Measurements from ENCODE around the gene CENPC.
"Not testable (repeated sequence)": the region's sequence is repeated elsewhere in the genome, so short reads cannot be mapped to it uniquely, and the experiment has no call there.

CENPC gene, protein sequence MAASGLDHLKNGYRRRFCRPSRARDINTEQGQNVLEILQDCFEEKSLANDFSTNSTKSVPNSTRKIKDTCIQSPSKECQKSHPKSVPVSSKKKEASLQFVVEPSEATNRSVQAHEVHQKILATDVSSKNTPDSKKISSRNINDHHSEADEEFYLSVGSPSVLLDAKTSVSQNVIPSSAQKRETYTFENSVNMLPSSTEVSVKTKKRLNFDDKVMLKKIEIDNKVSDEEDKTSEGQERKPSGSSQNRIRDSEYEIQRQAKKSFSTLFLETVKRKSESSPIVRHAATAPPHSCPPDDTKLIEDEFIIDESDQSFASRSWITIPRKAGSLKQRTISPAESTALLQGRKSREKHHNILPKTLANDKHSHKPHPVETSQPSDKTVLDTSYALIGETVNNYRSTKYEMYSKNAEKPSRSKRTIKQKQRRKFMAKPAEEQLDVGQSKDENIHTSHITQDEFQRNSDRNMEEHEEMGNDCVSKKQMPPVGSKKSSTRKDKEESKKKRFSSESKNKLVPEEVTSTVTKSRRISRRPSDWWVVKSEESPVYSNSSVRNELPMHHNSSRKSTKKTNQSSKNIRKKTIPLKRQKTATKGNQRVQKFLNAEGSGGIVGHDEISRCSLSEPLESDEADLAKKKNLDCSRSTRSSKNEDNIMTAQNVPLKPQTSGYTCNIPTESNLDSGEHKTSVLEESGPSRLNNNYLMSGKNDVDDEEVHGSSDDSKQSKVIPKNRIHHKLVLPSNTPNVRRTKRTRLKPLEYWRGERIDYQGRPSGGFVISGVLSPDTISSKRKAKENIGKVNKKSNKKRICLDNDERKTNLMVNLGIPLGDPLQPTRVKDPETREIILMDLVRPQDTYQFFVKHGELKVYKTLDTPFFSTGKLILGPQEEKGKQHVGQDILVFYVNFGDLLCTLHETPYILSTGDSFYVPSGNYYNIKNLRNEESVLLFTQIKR

DNA sequence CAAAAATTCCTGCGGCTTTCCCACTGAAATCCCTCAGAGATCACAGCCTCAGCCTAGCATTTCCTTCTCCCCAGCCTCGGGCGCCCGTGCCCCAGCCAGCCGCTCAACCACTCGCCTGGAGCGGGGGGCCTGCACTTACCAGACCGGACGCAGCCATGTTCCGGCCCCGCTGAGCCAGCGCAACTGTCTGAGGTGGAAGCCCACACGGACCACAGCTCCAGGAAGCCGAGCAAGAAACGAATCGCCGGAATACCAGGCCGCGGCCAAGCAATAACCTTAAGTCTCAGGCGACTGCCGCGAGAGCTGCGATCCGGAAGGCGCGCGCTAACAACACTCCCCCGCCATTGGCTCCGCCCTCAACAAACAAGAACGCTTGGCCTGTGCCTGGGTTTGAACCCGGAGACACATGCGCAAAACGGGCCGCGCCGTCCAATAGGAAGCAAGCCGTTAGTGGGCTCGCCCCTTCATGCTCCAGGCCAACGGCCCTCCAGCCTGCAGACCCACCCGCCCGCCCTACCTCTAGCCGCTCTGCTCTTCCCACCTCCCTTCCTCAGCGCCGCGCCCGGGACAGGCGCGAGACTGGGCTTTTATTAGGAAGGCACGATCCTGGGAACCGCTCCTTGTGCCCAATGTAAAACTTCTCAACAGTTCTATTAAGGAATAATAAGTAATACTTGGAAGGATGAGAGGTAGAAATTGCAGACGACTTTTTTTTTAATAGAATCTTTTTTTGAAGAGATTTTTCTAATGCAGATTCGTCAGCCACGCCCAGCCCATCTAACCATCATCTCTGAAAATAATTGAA is at the start of gene CENPC:
Gene CENPC, minus strand, starts transcription at position 305 of the 805 bp plus-strand sequence. Its CDS starts 148 bp downstream, at position 157.
- peak; percentile 97 for DNase-seq

DNA sequence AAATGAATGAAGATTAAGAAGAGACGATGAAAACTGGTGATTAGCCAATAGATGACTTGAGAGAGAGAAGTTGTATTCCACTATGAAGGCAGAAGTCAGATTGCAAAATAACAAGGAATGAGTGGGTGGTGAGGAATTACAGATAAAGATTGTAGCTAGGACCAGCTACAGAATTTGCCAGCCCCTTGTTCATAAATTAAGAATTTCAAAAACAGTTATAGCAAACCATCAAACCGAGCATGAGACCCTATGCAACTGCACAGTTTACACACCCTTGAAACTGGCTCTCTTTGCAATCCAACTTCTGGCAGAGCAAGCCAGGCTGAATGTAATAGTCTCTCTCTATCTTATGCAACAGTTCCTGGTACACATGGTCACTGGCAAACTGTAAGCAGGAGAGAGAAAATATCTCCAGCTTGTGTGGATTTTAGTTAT is 48.5 kb upstream of the CENPC start:
- DNase-seq = no peak

DNA sequence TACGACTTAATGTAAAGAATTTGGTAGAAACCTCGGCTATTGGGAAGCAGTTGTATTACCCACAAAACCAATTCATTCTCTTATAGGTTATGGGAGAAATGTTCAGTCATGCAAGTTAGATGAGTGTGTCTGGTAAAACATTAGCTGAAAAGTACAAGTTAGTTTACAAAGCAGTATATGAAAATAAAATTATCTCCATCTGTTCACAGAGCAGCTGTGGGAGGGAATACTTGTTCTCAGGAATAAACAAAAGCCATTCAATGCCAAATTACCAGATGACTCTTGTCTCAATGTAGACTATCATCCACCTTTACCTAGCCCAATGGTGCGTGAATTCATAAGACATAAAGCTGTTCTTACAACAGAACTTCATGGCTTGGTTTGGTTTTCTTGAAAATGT is 41.9 kb upstream of the CENPC start:
- no peak for DNase-seq

DNA sequence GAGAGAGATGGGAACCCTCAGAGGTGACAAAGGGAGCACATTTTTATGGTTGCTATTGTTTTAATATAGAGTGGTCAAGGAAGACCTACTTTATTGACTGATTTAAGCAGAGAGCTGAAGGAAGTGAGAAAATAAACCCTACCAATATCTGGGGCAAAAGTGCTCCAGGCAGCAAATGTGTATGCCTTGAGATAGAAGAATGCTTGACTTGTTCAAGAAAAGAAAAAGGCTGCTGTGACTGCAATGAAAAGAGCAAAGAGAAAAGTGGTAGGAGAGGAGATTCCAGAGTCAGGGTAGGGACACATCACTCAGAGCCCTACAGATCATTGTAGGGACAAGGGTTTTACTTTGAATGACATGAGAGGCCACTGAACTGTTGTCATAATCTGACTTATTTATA is 39.2 kb upstream of the CENPC start:
- no peak for DNase-seq

DNA sequence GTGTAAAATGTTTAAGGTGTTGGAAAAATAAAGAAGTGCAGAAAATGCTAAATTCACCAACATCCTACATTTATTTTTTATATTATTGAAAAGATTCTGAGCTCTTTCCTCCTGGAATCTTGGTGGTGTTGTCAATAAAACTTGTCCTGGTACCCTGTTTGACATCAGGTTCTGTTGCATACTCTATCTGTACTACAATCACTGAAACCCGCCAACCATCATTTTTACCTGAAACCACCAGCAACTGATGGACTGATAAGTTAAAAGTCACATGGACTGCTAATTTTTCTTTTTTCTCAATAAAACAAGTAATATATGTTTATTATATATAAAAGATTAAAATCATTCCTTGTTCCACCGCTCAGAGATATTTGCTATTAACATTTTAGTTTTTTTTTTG is 36.6 kb upstream of the CENPC start:
- DNase-seq = no peak

DNA sequence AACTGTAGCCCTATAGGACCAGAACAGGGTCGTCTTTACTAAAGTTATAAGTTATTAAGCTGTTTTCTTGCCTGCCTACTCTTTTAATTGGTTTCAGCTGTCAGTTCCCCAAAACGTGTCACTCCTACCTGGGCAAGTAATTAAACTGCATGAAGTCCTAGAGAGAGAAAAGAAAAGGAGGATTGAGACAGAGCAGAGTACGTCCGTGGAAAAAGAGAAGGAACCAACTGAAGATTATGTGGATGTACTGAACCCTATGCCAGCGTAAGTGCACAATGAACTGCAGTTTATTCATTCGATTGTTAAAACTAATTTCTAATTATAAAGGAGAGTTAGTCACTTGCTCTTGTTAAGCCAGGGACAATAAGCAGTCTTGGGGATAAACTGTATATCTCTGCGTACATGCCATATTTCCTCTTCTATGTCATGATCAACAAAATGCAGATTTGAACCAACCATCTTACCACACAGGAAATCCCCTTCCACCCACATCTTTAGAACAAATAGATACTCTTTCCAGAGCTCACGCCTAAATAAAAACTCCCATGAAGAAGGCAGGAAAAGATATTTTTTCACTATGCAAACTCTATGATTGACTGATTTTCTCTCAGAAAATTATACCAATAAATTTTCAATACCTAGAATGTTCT is 36.0 kb upstream of the CENPC start:
- DNase-seq = peak; percentile 43

DNA sequence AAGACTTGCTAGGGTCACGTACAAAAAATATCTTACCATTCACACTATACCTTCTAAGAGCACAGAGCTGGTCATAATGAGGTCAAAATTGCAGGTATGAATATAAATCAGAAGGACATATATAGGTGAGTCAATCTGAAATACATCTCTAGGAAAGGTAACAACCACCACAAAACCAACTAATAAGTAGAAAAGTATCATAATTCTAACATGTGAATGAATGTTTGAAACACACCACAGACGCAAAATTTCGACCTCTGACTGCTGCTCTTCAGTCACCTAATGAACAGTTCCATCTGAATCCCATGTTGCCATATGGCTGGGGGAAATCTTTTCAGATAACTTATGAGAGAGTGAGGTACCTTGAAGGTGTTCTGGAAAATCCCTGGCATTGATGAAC is 35.3 kb upstream of the CENPC start:
- peak; percentile 18 for DNase-seq

DNA sequence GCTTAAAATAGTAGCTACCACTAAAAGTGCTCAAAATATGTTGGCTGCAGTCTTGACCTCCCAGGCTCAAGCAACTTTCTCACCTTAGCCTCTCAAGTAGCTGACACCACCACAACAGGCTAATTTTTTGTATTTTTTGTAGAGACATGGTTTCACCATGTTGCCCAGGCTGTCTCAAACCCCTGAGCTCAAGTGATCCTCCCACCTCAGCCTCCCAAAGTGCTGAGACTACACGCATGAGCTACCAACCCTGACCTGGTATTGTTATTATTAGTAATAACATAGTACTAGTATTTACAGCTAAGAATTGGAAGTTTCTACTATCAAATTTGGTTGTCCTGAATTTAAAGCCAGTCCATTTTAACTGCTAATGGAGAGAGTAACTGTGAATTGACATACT is 31.2 kb upstream of the CENPC start:
- no peak for DNase-seq

DNA sequence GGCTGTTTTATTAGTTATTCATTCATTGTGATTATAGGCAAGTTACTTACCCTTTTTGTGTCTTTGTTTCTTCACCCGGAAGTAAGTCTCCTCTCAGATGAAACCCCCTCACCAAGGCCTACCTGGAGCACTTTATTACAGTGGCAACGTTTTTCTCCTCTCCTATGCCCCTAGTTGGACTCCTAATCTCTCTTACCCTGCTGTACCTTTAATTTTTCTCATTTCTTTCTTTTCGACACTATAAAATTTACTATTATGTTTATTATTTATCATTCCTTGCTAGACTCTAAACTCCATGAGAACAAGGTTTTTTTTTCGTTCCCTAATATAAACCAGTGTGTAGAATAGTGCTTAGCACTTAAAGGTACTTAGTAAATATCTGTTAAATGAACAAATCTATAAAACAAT is 30.8 kb upstream of the CENPC start:
- DNase-seq = no peak

DNA sequence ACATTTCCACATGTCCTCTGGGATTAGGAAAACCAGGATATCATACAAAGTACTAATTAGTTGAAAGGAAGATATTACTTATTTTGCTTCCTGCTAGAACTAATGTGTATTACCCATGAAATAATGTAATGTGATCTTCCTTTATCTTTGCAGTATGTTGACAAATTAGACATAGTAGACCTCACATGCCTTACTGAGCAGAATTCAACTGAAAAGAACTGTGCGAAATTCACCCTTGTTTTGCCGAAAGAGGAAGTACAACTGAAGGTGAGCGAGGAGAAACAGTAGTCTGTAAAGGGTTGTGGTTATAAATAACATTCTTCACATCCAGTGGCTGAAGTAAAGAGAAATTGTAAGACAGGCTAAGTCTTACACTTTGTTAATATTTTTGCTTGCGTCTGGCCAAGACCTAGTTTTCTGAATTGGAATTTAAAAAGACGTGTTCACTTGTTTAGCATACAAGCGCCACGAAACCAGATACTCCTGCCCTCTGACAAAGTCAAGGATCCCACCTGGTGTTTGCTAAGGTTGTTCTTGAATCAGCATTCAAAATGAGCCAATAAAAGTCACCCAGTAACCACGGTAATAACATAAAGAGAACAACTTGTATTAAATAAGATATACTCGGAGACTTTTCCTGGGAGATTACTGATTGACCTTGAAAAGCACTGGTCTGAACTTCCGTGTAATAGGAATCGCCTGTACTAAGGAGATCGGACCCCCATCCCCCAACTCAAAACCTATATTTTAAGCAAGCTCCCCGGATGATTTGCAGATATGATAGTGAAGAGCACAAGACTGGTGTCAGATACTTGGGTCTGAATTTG is 30.1 kb upstream of the CENPC start:
- DNase-seq = no peak

DNA sequence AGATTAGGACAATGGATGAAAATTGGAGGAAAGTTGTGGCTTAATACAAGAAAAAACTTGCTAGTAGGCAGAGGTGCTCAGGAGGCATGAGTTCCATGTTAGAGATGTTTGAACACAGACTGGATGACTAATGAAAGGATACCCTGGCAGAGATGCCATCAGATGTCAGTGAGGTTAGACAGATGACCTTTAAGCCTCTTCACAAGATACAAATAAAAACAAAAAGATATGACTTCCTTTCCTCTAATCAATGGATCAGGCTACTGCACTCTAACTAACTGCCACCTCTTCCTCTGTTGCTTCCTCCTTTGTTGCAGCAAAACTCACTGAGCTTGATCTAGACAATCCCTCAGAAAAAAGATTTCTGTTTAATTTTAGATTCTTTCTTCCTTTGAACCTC is 27.9 kb upstream of the CENPC start:
- DNase-seq = no peak

DNA sequence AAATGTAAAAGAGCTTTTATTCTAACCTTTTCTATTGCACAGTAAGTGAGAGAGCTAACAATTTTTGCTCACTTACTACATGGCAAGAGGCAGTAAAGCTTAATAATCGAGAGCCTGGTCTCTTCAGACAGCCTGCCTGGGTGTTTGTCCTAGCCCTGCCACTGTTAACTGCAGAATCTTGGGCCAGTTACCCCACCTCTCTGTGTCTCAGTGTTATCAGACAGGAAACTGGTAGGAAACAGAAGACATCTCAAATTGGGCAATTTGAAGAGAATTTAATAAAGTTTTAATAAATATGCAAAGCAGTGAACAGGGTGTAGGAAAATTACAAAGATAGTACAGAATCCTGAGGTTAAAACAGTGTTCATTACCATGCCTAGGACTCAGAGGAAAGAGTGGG is 26.7 kb upstream of the CENPC start:
- DNase-seq = no peak

DNA sequence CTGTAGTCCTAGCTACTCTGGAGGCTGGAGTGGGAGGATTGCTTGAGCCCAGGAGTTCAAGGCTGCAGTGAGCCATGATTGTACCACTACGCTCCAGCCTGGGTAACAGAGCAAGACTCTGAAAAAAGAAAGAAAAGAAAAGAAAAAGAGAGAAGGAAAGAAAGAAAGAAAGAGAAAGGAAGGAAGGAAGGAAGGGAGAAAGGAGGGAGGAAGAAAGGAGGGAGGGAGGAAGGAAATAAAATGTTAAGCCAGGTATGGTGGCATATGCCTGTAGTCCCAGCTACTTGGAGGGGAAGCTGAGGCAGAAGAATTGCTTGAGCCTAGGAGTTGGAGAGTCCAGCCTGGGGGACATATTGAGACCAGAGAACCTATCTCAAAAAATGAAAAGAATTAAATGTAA is 25.2 kb upstream of the CENPC start:
- DNase-seq = no peak

DNA sequence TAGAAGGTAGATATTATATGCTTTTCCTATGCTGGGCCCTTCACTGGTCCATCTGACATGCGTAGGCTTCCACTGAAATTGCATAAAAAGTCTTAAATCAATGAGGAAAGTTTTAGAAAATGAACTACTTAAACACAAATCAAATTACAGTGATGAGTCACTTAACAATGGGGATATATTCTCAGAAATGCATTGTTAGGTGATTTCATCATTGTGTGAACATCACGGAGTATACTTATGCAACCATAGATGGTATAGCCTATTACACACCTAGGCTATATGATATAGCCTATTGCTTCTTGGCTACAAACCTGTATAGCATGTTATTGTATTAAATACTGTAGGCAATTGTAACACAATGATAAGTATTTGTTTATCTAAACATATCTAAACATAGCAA is 23.5 kb upstream of the CENPC start:
- no peak for DNase-seq

DNA sequence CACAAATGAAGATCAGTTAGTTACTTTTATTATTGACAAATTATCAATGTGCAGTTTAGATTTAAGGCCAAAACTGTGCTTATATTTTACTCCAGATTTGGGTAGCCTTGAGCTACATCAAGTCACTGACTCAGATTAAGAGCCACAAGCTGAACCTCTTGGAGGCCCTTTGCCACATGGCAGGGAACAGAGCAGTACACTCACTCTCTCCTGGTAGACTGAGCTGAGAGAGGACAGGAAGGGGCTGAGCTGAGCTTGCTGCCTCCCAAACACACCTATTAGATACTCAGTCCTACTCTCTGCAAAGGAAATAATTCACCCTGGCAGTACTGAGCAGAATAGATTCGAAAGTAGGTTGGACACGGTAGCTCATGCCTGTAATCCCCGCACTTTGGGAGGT is 21.0 kb upstream of the CENPC start:
- DNase-seq = no peak

DNA sequence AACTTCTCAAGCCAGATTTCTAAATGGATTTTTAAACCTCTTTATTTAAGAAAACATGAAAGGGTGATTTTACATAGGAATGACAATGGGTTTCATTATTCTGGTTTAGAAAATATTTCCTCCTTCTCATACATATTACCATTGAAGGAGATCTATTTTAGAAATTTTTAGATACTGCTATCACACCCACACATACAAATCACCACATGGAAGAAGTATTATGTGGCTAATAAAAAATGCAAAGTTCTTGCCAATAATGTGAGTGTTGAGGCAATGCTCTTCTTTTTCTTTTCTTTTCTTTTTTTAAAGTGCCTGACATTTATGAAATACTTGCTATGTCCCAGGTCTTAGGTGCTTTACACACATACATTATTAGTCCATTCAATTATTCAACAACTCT is 20.0 kb upstream of the CENPC start:
- no peak for DNase-seq

DNA sequence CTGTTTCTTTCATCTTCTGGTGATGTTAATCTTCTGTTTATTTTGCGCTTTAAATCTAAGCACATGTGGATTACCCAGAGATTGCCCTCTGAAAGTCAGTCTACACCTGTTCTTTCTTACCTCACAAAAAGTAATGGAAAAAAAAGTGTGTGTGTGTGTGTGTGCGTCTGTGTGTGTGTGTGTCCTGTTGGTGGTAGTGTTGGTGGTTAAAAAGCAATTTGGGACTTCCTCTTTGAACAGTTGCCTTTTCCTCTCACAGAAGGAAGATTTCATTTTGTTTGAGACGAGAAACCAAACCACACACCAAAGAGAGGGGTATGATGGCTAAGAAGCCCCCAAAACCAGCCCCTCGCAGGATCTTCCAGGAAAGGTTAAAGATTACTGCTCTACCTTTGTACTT is 13.2 kb upstream of the CENPC start, which contains the start of gene STAP1:
Gene STAP1, plus strand, starts transcription at position 235 of the 400 bp plus-strand sequence. Its CDS starts 83 bp downstream, at position 318.
- DNase-seq = peak; percentile 34

DNA sequence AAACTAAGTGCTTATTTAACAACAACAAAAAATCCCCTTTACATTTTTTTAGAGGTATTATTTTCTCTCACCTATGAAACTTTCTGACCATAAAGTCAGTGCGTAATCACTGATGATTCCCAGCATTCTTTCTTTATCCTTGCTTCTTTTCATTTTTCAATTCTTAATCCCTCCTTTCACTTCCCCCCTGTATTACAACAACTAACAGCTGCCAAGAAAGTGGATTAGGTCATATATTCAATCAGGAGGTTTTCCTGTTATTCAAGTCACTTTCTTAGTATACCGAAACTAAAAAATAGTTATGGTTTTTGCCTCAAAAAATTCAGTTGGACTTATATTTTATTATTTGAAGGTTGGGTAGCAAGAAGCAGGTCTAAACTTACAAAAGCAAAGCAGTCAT is 11.1 kb upstream of the CENPC start:
- no peak for DNase-seq

DNA sequence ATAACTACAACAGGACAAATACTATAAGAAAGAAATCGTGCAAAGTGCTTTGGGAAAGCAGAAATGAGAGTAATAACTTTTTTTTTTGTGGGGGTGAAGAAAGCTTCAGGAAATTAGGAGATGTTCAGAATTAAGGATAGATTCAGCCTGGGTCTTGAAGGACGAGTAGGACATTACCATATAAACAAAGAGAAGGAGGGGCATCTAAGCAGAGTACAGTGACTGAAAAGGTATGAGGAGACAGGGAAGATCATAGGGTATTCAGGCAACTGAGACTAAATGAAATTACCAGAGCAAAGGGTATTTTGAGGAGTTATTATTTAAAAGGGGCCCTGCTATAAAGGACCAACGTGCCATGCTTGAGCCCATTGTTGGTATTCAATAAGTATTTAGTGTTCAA is 10.1 kb upstream of the CENPC start:
- DNase-seq = no peak

DNA sequence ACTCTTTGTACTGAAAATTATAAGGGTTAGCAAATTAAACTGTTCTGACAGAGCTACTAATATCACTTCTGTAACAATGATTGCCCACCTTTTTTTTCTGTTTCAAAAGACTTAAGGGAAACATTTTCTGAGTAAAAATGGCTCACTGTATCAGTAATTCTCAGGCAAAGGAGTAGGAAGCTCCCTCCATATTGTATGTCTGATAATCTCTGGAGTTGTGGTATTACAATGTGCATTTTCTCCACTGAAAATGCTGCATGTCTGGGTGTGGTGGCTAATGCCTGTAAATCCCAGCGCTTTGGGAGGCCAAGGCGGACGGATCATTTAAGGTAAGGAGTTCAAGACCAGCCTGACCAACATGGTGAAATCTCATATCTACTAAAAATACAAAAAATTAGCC is 8.8 kb upstream of the CENPC start:
- DNase-seq = no peak

DNA sequence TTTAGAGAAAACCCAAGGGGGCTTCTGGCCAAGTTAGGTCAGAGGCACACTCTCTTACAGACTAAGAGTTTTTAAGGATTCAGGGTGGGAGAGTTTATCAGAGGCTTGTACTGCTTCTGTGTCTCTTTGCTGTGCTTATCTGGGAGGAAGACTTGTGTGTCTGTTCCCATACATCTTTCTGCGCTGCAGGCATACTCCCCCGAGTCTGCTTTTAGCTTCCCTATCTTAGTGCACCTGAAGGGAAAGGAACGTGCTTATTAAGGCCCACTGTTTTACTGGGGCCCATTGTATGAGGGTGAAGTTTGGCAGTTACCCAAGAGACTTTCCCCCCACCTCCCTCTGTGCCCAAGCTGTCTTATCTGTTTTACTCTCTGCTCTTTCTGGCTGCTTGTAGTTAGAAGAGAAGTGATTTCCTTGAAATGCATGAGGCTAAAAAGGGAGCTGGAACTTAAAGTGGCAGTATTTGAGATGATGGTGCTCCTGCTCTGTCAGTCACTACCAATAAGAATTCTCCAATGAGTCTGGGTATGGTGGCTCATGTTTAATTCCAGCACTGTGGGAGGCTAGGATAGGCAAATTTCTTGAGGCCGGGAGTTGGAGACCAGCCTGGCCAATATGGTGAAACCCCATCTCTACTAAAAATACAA is 7.0 kb upstream of the CENPC start:
- DNase-seq = not testable (repeated sequence)

Measured in activated CD4-positive, alpha-beta T cell treated with anti-CD3 and anti-CD28 coated beads, Interleukin-2, amount 50 U/mL, for 16 hours (primary cell).